Transverse colon (tissue), 4 donors: ENCODE measurements around the gene HOXA6. TPM values are rescaled to one million over a fixed set of nuclear protein-coding genes. Genes with fewer than 3 reads are reported as not detected.

Experiments used
- DNase-seq: peaks from one replicate; pipeline ENCODE4 v3.0.0-alpha.2; 2019
- H3K27ac ChIP-seq, 4 donors: fragments of 200-600 bp; sonication (generic); 2 replicates each; pipeline ENCODE4 v1.5.1; 2016 to 2018; ENCODE audit warnings: inconsistent platforms in 4 of 4
- H3K27me3 ChIP-seq: fragments of 200-600 bp; sonication (generic); 2 replicates; pipeline ENCODE4 v1.5.1; 2017; ENCODE audit warnings: inconsistent platforms
- H3K36me3 ChIP-seq, 4 donors: fragments of 200-600 bp; sonication (generic); 2 replicates each; pipeline ENCODE4 v1.5.1; 2017 to 2019; ENCODE audit warnings: inconsistent platforms in 4 of 4
- H3K4me1 ChIP-seq, 4 donors: fragments of 200-600 bp; sonication (generic); 2 replicates each; pipeline ENCODE4 v1.5.1; 2017 to 2020; ENCODE audit warnings: inconsistent platforms in 4 of 4
- H3K4me3 ChIP-seq, 4 donors: fragments of 200-600 bp; sonication (generic); 1 replicate in 1 of 4; 2 replicates in 3 of 4; pipeline versions ENCODE4 v1.5.1 to v1.6.1; 2017 to 2019; ENCODE audit warnings: inconsistent platforms in 4 of 4
- H3K9me3 ChIP-seq, 2 donors: fragments of 200-600 bp; sonication (generic); 2 replicates each; pipeline ENCODE4 v1.5.1; 2017 to 2019; ENCODE audit warnings: inconsistent platforms in 2 of 2
- EP300 ChIP-seq: sonication (generic); formaldehyde crosslinking; IDR thresholded peaks from one replicate; pipeline ENCODE4 v1.6.1; 2017; ENCODE audit warnings: antibody characterized with exemption, low read depth
- POLR2A ChIP-seq: fragments of 450-650 bp; IDR thresholded peaks from one replicate; pipeline ENCODE4 v1.6.1; 2016; ENCODE audit warnings: antibody characterized with exemption, mild to moderate bottlenecking, moderate library complexity
- POLR2AphosphoS5 ChIP-seq, 3 donors: sonication (generic); formaldehyde crosslinking; IDR thresholded peaks; one replicate each; pipeline ENCODE4 v1.6.1; 2016; ENCODE audit warnings: antibody characterized with exemption in 3 of 3
- WGBS, 2 donors: methylation state at CpG; one replicate each; pipeline ENCODE4 v1.1.5; 2018; ENCODE audit warnings: low coverage in 1 of 2; 5-methylcytosine and 5-hydroxymethylcytosine counted together
- in situ Hi-C, 4 donors: fragments of 200-750 bp; cut with MboI; loops; one replicate each; pipeline versions ENCODE4 v1.15.0 to v1.15.1; 2017; ENCODE audit warnings: low sequenced_read_pairs in 3 of 4, low pct_ligation_motif_present in 1 of 4, low pct_unique_long_range_greater_than_20kb in 1 of 4
- intact Hi-C: fragments of 100-400 bp; cut with DNase I; formaldehyde crosslinking; loops from one replicate; pipeline ENCODE4 v1.15.1; 2023; ENCODE audit warnings: low total_unique reads
- total RNA-seq, 4 donors: library from RNA; depleted of rRNA; stranded (reverse); fragments of >200 nt; gene quantifications; one replicate each; pipeline ENCODE4 v1.1.0, GENCODE V29; 2016
- TF ChIP-seq, protein P1 (sequence below), 5 experiments: fragments of 200-600 bp in 3 of 5; fragments of 450-650 bp in 2 of 5; sonication (generic) in 3 of 5; IDR thresholded peaks; 1 replicate in 2 of 5; 2 replicates in 3 of 5; pipeline ENCODE4 v1.5.1; 2016 to 2017; ENCODE audit warnings: antibody characterized with exemption in 5 of 5, inconsistent platforms in 3 of 5, mild to moderate bottlenecking in 2 of 5, moderate library complexity in 1 of 5

HOXA6 gene
- total RNA-seq, 4 donors from 2014 or later, result 12.9 to 27.8 (median 17.3) TPM

DNA sequence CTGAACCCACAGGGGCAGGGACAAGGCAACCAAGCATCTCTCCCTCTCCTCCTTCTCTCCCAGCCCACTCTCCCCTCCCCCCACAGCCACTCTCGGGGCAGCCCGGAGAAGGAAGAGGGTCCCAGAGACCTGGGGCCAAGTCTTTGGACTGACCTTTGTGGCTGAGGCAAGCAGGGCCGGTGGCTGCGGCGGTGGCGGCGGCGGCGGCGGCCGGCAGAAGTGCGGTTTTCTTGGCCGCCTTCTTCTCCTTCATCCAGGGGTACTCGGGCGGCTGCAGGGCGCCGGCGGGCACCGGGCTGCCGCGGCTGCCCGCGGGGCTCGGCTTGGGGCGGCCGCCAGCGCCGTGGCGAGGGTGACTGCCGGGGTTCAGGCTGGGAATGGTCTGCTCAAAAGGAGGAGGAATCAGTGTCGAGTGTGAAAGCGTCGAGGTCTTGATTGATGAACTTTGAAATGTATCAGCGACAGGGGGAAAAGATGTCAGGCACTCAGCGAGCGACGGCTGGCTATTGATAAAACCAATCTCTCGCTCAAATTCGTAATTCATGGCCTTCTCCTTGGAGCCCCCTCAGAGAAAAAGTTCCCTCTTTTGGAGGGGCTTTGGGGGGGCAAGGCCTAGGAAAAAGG, 45.5 kb downstream of the HOXA6 start:
- 20% methylated on average over 38 of the region's 39 CpGs; no CpG with 5 or more reads in 1 of the 2 donors for whole genome bisulfite sequencing, 2 donors
- no peak for DNase-seq
- intact Hi-C loops (no loop called here), in situ Hi-C loops (no loop called here)
- Histone ChIP-seq H3K27me3 (no peaks in the 10 kb centered on the region), H3K4me1 (peaks cover 18 to 87% (median 44%) of the 10 kb centered on the region in 4 donors), H3K4me3 (peak overlapping the region; percentile 12 to 49 (median 38)), H3K36me3 (no peaks in the 10 kb centered on the region), H3K27ac (peak overlapping the region; percentile 90 to 96 (median 92)), H3K9me3 (no peaks in the 10 kb centered on the region)
- TF ChIP-seq POLR2A (no peak), POLR2AphosphoS5 (IDR thresholded peaks at IDR 0.05) (no peak), EP300 (no peak)
- TF ChIP-seq, protein P1, sequence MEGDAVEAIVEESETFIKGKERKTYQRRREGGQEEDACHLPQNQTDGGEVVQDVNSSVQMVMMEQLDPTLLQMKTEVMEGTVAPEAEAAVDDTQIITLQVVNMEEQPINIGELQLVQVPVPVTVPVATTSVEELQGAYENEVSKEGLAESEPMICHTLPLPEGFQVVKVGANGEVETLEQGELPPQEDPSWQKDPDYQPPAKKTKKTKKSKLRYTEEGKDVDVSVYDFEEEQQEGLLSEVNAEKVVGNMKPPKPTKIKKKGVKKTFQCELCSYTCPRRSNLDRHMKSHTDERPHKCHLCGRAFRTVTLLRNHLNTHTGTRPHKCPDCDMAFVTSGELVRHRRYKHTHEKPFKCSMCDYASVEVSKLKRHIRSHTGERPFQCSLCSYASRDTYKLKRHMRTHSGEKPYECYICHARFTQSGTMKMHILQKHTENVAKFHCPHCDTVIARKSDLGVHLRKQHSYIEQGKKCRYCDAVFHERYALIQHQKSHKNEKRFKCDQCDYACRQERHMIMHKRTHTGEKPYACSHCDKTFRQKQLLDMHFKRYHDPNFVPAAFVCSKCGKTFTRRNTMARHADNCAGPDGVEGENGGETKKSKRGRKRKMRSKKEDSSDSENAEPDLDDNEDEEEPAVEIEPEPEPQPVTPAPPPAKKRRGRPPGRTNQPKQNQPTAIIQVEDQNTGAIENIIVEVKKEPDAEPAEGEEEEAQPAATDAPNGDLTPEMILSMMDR (IDR thresholded peaks at IDR 0.05), result no peak

DNA sequence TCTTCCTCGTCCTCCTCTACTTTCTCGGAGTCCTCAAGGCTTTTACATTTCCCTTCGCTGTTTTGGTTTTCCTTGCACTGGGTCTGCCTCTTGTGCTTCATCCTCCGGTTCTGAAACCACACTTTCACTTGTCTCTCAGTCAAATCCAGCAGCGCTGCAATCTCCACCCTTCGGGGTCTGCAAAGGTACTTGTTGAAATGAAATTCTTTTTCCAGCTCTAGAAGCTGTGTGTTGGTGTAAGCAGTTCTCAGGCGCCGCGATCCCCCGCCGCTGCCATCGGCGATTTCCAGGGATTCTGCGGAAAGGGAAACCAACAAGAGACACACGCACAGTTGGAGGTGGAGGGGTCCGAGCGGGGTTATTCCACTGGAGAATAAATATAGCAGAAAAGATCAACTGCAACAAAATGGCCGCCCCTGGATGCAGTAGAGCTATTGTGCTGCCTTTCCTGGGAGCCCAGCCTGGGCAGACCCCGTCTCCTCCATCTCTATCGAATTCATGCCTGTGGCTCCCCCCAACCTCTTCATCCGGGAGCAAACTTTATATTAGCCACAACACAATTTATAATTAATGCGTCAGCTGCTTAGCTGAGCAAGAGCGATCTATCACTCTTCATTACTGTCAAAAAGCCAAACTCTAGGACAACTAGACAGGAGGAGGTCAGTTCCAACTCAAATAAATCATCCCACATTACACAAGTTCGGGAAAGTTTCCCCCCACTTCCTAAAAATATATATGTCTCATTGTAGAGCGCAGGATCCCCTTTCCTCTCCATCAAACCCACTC, 46.2 kb downstream of the HOXA6 start:
- intact Hi-C loops, result no loop called here
- Histone ChIP-seq H3K9me3 (no peaks in the 10 kb centered on the region), H3K36me3 (no peaks in the 10 kb centered on the region), H3K27ac (peak overlapping the region; percentile 90 to 96 (median 92)), H3K4me3 (peak overlapping the region in 3 of 4 donors; percentile 33 to 49 (median 43)), H3K27me3 (no peaks in the 10 kb centered on the region), H3K4me1 (peaks cover 19 to 83% (median 47%) of the 10 kb centered on the region in 4 donors)
- WGBS, 2 donors, result 39 to 53% methylated on average over 12 to 25 of the region's 25 CpGs
- in situ Hi-C loops, result no loop called here
- TF ChIP-seq POLR2A (peak; percentile 15), POLR2AphosphoS5 (IDR thresholded peaks at IDR 0.05) (peak in 1 of 3 donors; percentile 9), EP300 (no peak)
- TF ChIP-seq, protein P1 (IDR thresholded peaks at IDR 0.05), result no peak
- DNase-seq, result no peak

DNA sequence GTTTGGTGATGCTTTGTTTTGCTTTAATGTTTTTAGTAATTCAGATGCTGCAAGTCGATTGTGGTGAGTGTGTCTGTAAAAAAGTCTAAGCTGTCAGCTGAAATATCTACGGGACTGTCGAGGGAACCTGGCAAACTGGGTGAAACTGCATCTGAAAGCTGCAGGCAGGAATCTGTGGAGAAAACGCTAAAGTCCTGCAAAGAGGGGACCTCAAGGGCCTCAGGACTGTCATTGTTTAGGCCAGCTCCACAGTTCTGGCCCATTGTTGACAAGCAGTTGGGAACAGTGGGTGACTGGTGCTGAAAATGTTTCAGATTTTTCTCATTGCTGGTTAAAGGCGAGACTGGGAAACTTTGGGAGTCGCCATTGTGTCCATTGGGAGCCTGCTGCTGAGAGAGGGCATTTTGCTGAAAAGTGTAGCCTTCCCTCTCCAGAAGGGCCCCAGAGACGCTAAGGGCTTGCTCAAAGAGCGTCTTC, 46.8 kb downstream of the HOXA6 start:
- peak overlapping the region; percentile 90 to 96 (median 92) for H3K27ac ChIP-seq
- H3K4me3 ChIP-seq, result peak overlapping the region in 3 of 4 donors; percentile 33 to 49 (median 43)
- no peaks in the 10 kb centered on the region for H3K36me3 ChIP-seq
- DNase-seq, result no peak
- no peaks in the 10 kb centered on the region for H3K9me3 ChIP-seq
- in situ Hi-C loops, result no loop called here
- TF ChIP-seq POLR2A (no peak), EP300 (no peak)
- TF ChIP-seq, protein P1 (IDR thresholded peaks at IDR 0.05), result no peak
- H3K4me1 ChIP-seq, result peaks cover 19 to 77% (median 47%) of the 10 kb centered on the region in 4 donors
- intact Hi-C loops, result no loop called here
- H3K27me3 ChIP-seq, result no peaks in the 10 kb centered on the region
- 35 to 49% methylated on average over 4 to 8 of the region's 8 CpGs for WGBS, 2 donors
